Lower leg skin (tissue), 3 donors: ENCODE results near the gene CAMK2N2.

Experiments
- CTCF ChIP-seq, 3 donors: fragments of 450-650 bp; IDR thresholded peaks; one replicate each; pipeline ENCODE4 v1.5.1; 2016; ENCODE audit warnings: antibody characterized with exemption in 3 of 3, mild to moderate bottlenecking in 3 of 3, moderate library complexity in 2 of 3
- POLR2A ChIP-seq, 2 donors: fragments of 450-650 bp; IDR thresholded peaks; one replicate each; pipeline ENCODE4 v1.6.1; 2016 to 2017; ENCODE audit warnings: antibody characterized with exemption in 2 of 2, mild to moderate bottlenecking in 1 of 2, moderate library complexity in 1 of 2

DNA sequence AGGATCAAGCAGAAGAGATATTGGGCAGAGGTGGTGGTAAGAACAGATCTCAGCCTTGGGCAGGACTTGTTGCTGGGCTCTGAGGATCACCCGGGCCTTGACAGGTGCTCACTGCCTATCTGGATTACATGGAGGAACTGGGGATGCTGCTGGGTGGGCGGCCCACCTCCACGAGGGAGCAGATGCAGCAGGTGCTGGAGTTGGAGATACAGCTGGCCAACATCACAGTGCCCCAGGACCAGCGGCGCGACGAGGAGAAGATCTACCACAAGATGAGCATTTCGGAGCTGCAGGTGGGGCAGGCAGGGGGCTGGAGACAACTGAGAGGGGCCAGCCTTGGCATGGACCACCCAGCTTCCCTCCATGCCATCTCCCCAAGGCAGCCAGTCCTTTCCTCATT, 22.3 kb upstream of the CAMK2N2 start:
- TF ChIP-seq CTCF (IDR thresholded peaks at IDR 0.05), result no peak
- no peak for TF ChIP-seq POLR2A (IDR thresholded peaks at IDR 0.05)
